Type B pancreatic cell (in vitro differentiated cells): ENCODE data around the gene JUP. TPM values are rescaled to one million over a fixed set of nuclear protein-coding genes. Genes with fewer than 3 reads are reported as not detected.
"Not testable (repeated sequence)": the region's sequence is repeated elsewhere in the genome, so short reads cannot be mapped to it uniquely, and the experiment has no call there.

Experiments used
- DNase-seq: peaks from one replicate; pipeline ENCODE4 v3.0.0; 2021; ENCODE audit warnings: mixed read lengths; ENCODE audit not compliant: unreplicated experiment; ENCODE audit errors: extremely low spot score
- H3K27ac Mint-ChIP-seq: 2 replicates; pipeline ENCODE4 v1.8.0; 2021; ENCODE audit warnings: mild to moderate bottlenecking, mixed read lengths
- H3K27me3 Mint-ChIP-seq: 2 replicates; pipeline ENCODE4 v1.8.0; 2021; ENCODE audit warnings: mixed read lengths
- H3K36me3 Mint-ChIP-seq: 2 replicates; pipeline ENCODE4 v1.8.0; 2021; ENCODE audit warnings: mixed read lengths
- H3K4me1 Mint-ChIP-seq: one replicate; pipeline ENCODE4 v1.8.0; 2021; ENCODE audit warnings: mixed read lengths; ENCODE audit not compliant: unreplicated experiment
- H3K4me3 Mint-ChIP-seq: 2 replicates; pipeline ENCODE4 v1.8.0; 2021; ENCODE audit warnings: mild to moderate bottlenecking, mixed read lengths
- H3K9me3 Mint-ChIP-seq: 2 replicates; pipeline ENCODE4 v1.8.0; 2021; ENCODE audit warnings: mixed read lengths
- CTCF ChIP-seq: fragments of 200-600 bp; sonication (generic); conservative IDR thresholded peaks from 2 replicates; pipeline ENCODE4 v1.5.0; 2021; ENCODE audit warnings: antibody characterized with exemption, mild to moderate bottlenecking
- total RNA-seq: library from RNA; stranded (reverse); gene quantifications from 2 replicates; pipeline ENCODE4 v1.2.1, GENCODE V29; 2021; ENCODE audit warnings: low replicate concordance

Gene JUP
- total RNA-seq, 1 donor from 2014 or later: 169 TPM

- H3K27ac Mint-ChIP-seq: no peak overlapping the region
- DNase-seq: no peak
- TF ChIP-seq CTCF: no peak
- H3K27me3 Mint-ChIP-seq: no peaks in the 10 kb centered on the region
- H3K4me3 Mint-ChIP-seq: no peak overlapping the region
- H3K9me3 Mint-ChIP-seq: no peaks in the 10 kb centered on the region
- H3K4me1 Mint-ChIP-seq: peaks cover 20% of the 10 kb centered on the region
- H3K36me3 Mint-ChIP-seq: no peaks in the 10 kb centered on the region
Observed at GRCh38 chr17:41779954-41780353, 6.6 kb downstream of the JUP start.

DNA sequence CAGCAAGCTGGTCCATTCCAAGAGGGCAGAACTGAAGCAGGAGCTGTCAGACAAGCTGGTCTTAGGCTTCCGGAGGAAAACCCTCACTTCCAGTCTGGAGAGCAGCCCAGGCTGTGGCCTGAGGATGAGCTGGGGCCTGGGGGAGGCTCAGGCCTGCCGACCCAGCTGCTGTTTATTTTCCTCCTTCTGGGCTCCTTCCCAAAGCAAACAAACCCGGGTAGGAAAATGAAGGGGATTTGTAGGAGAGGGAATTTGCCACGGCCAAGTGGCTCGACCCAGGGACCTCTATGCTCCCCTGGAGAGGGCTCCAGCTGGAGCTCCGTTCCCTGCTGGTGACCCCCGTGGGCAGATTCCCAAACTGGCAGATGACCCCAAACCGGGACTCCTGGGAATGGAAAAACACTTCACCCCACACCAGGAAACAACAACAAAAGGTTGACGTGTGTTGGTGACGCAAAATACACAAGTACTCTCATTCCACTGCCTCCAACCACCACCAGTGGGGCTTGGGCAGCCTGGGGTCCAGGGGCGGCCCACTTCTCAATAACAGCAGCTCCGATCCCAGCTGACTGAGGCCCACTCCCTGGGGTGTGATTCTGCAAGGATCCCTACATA lies 8.8 kb downstream of the JUP start:
- no peak for TF ChIP-seq CTCF
- Mint-ChIP-seq H3K36me3 (no peaks in the 10 kb centered on the region), H3K4me1 (peaks cover 24% of the 10 kb centered on the region), H3K27me3 (no peaks in the 10 kb centered on the region), H3K9me3 (no peaks in the 10 kb centered on the region), H3K27ac (peak overlapping the region; percentile 87), H3K4me3 (no peak overlapping the region)
- DNase-seq: no peak

GRCh38 chr17:41777157-41777573 lies 9.3 kb downstream of the JUP start:
- no peak for TF ChIP-seq CTCF
- peak overlapping the region; percentile 87 for H3K27ac Mint-ChIP-seq
- no peaks in the 10 kb centered on the region for H3K27me3 Mint-ChIP-seq
- H3K4me3 Mint-ChIP-seq: no peak overlapping the region
- H3K36me3 Mint-ChIP-seq: no peaks in the 10 kb centered on the region
- H3K9me3 Mint-ChIP-seq: no peaks in the 10 kb centered on the region
- no peak for DNase-seq
- peaks cover 22% of the 10 kb centered on the region for H3K4me1 Mint-ChIP-seq

- not testable (repeated sequence) for H3K27me3 Mint-ChIP-seq, DNase-seq, H3K36me3 Mint-ChIP-seq, H3K9me3 Mint-ChIP-seq
- H3K4me3 Mint-ChIP-seq: peak overlapping the region; percentile 49
- H3K27ac Mint-ChIP-seq: peak overlapping the region; percentile 87
- H3K4me1 Mint-ChIP-seq: peaks cover 14% of the 10 kb centered on the region
Observed at GRCh38 chr17:41776262-41776900, 10.1 kb downstream of the JUP start.

DNA sequence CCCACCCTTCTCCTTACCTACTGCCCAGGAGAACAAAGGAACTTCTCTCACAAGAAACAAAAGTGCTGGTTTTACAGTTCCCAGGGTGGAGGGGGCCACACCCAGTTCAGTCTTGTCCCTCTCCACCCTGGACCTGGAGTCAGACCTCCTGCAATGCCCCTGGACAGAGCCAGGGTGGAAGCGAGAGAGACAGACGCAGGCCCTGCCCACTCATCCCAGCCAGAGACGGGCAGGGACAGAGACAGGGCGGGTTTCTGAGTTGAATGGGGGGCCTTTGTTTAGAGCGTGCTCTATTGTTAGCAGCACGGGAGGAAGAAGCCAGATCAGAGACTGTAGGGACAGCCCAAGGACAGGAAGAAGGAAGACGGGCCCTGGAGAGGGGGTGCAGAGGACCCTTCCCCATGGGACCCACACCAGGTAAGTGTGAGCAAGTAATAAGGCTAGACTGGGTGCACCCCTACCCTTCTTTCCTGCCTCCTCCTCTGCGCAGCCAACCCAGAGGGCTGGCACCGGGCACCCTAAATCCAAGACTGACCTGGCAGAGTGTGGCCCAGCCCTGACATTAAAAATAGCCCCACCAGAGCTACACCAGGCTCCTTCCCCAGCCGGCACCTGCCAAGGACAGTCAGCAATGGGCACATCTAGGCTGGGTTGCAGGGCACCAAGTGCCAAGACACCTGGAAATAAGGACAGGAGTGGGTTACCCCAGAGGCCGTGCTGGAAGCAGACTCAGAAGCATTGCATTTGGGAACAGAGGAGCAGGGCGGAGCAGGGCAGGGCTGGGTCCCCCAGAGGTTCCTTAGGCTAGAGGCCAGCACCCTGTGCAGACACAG lies 10.9 kb downstream of the JUP start:
- Mint-ChIP-seq H3K9me3 (no peaks in the 10 kb centered on the region), H3K4me3 (peak overlapping the region; percentile 49), H3K4me1 (peaks cover 12% of the 10 kb centered on the region), H3K36me3 (no peaks in the 10 kb centered on the region), H3K27me3 (no peaks in the 10 kb centered on the region), H3K27ac (peak overlapping the region; percentile 87)
- DNase-seq: no peak
- no peak for TF ChIP-seq CTCF

- H3K4me3 Mint-ChIP-seq: peak overlapping the region; percentile 72
- no peak for TF ChIP-seq CTCF
- H3K9me3 Mint-ChIP-seq: no peaks in the 10 kb centered on the region
- peaks cover 4% of the 10 kb centered on the region for H3K36me3 Mint-ChIP-seq
- DNase-seq: no peak
- peaks cover 12% of the 10 kb centered on the region for H3K4me1 Mint-ChIP-seq
- peak overlapping the region; percentile 92 for H3K27ac Mint-ChIP-seq
- H3K27me3 Mint-ChIP-seq: no peaks in the 10 kb centered on the region
Observed at GRCh38 chr17:41773731-41774193, 12.7 kb downstream of the JUP start.
